GM23338 (cell line): Measurements from ENCODE around the gene PLEKHS1. TPM values are rescaled to one million over a fixed set of nuclear protein-coding genes. Genes with fewer than 3 reads are reported as not detected.

Experiments
- ATAC-seq: fragments of 200-7000 bp; cut with Tn5 transposase; 3 replicates; pipeline ENCODE4 v1.9.1; 2020
- DNase-seq: peaks from one replicate; pipeline ENCODE4 v3.0.0-alpha.2; 2015; ENCODE audit warnings: low spot score
- H2AFZ ChIP-seq: fragments of 200-600 bp; sonication (generic); 2 replicates; pipeline ENCODE4 v1.8.0; 2016; ENCODE audit warnings: antibody characterized with exemption, mild to moderate bottlenecking, moderate library complexity
- H3F3A ChIP-seq: fragments of 200-600 bp; sonication (generic); replicated peaks from 2 replicates; pipeline ENCODE4 v1.8.0; 2017; ENCODE audit warnings: antibody characterized with exemption, mixed run types, low read depth
- H3K27ac ChIP-seq: fragments of 200-600 bp; sonication (generic); 2 replicates; pipeline ENCODE4 v1.6.1; 2016; ENCODE audit warnings: low read depth
- H3K27me3 ChIP-seq: fragments of 200-600 bp; sonication (generic); 2 replicates; pipeline ENCODE4 v1.8.0; 2016; ENCODE audit warnings: mild to moderate bottlenecking, mixed run types, moderate library complexity; ENCODE audit not compliant: insufficient read depth
- H3K36me3 ChIP-seq: fragments of 200-600 bp; sonication (generic); 2 replicates; pipeline ENCODE4 v1.8.0; 2016; ENCODE audit warnings: mild to moderate bottlenecking; ENCODE audit not compliant: insufficient read depth
- H3K4me1 ChIP-seq: fragments of 200-600 bp; sonication (generic); 2 replicates; pipeline ENCODE4 v1.8.0; 2016; ENCODE audit warnings: mild to moderate bottlenecking, moderate library complexity; ENCODE audit not compliant: insufficient read depth
- H3K4me2 ChIP-seq: fragments of 200-600 bp; sonication (generic); 2 replicates; pipeline ENCODE4 v1.7.1; 2017; ENCODE audit warnings: mixed run types
- H3K4me3 ChIP-seq: fragments of 200-600 bp; sonication (generic); 2 replicates; pipeline ENCODE4 v1.6.1; 2016; ENCODE audit warnings: mixed run types
- H3K79me2 ChIP-seq: fragments of 200-600 bp; sonication (generic); replicated peaks from 2 replicates; pipeline ENCODE4 v1.8.0; 2017; ENCODE audit warnings: mild to moderate bottlenecking; ENCODE audit not compliant: insufficient read depth
- H3K9me2 ChIP-seq: fragments of 200-600 bp; sonication (generic); 2 replicates; pipeline ENCODE4 v1.8.0; 2017; ENCODE audit not compliant: insufficient read depth
- H4K20me1 ChIP-seq: fragments of 200-600 bp; sonication (generic); replicated peaks from 2 replicates; pipeline ENCODE4 v1.8.0; 2017; ENCODE audit warnings: mild to moderate bottlenecking; ENCODE audit not compliant: insufficient read depth
- H3K27ac Mint-ChIP-seq: 2 replicates; pipeline ENCODE4 v1.8.0; 2020; ENCODE audit warnings: inconsistent platforms, mild to moderate bottlenecking, moderate library complexity, mixed read lengths
- H3K27me3 Mint-ChIP-seq: 3 replicates; pipeline ENCODE4 v1.8.0; 2022; ENCODE audit warnings: low read depth, mild to moderate bottlenecking, moderate library complexity, mixed read lengths, inconsistent platforms; ENCODE audit not compliant: insufficient read depth, poor library complexity
- H3K36me3 Mint-ChIP-seq: 3 replicates; pipeline ENCODE4 v1.8.0; 2021; ENCODE audit warnings: low read depth, mild to moderate bottlenecking, inconsistent platforms, moderate library complexity, mixed read lengths
- H3K4me1 Mint-ChIP-seq: 3 replicates; pipeline ENCODE4 v1.8.0; 2020; ENCODE audit warnings: mild to moderate bottlenecking, inconsistent platforms, mixed read lengths
- H3K4me3 Mint-ChIP-seq: 3 replicates; pipeline ENCODE4 v1.8.0; 2021; ENCODE audit warnings: moderate library complexity, mild to moderate bottlenecking, inconsistent platforms, mixed read lengths
- H3K9me3 Mint-ChIP-seq: 3 replicates; pipeline ENCODE4 v1.8.0; 2020; ENCODE audit warnings: moderate library complexity, mild to moderate bottlenecking, inconsistent platforms, mixed read lengths
- CREB1 ChIP-seq: fragments of 250-450 bp; sonication (Bioruptor Pico); IDR thresholded peaks from 2 replicates; pipeline ENCODE4 v1.5.0; 2020; ENCODE audit warnings: low read depth, mild to moderate bottlenecking, moderate library complexity
- CTCF ChIP-seq, 2 experiments: fragments of 200-600 bp in 1 of 2; sonication (generic) in 1 of 2; conservative IDR thresholded peaks; 2 replicates each; pipeline versions ENCODE4 v1.5.1 to v1.6.1; 2016 to 2017; ENCODE audit warnings: antibody characterized with exemption in 2 of 2, low read depth in 2 of 2, mild to moderate bottlenecking in 2 of 2, moderate library complexity in 1 of 2
- ETS1 ChIP-seq: IDR thresholded peaks from 2 replicates; pipeline ENCODE4 v1.6.1; 2016; ENCODE audit warnings: antibody characterized with exemption
- EZH2 ChIP-seq: fragments of 200-600 bp; sonication (generic); IDR thresholded peaks from one replicate; pipeline ENCODE4 v1.8.0; 2017; ENCODE audit warnings: antibody characterized with exemption, mild to moderate bottlenecking, low read depth; ENCODE audit not compliant: unreplicated experiment
- EZH2phosphoT487 ChIP-seq: fragments of 200-600 bp; sonication (generic); IDR thresholded peaks from one replicate; pipeline ENCODE4 v1.8.1; 2018; ENCODE audit warnings: antibody characterized with exemption; ENCODE audit not compliant: unreplicated experiment
- JUNB ChIP-seq: IDR thresholded peaks from one replicate; pipeline ENCODE4 v1.6.1; 2016; ENCODE audit warnings: antibody characterized with exemption; ENCODE audit not compliant: unreplicated experiment
- POLR2AphosphoS5 ChIP-seq: IDR thresholded peaks from 2 replicates; pipeline ENCODE4 v1.6.1; 2016; ENCODE audit warnings: antibody characterized with exemption, low read depth
- STAT1 ChIP-seq: IDR thresholded peaks from one replicate; pipeline ENCODE4 v1.6.1; 2016; ENCODE audit warnings: antibody characterized with exemption; ENCODE audit not compliant: unreplicated experiment
- ZNF114 ChIP-seq: fragments of 250-450 bp; sonication (Bioruptor Pico); IDR thresholded peaks from 2 replicates; pipeline ENCODE4 v1.5.0; 2020; ENCODE audit warnings: mild to moderate bottlenecking, moderate library complexity
- polyA plus RNA-seq: library from polyadenylated mRNA; unstranded; fragments of >200 nt; fragmentation: Nextera tagmentation; extraction: Ambion mirVana; gene quantifications from 2 replicates; pipeline ENCODE4 v1.2.1, GENCODE V29; 2016
- total RNA-seq: library from RNA; depleted of rRNA; stranded (reverse); fragments of >200 nt; shearing (Covaris generic); gene quantifications from 2 replicates; pipeline ENCODE4 v1.2.3, GENCODE V29; 2014

PLEKHS1 gene
- total and polyA plus RNA-seq, 2 experiments from 2014 or later: not detected

GRCh38 chr10:113776553-113776952 is 25.1 kb downstream of the PLEKHS1 start:
- Histone ChIP-seq H3K4me2 (no peak overlapping the region), H3K79me2 (no peaks in the 10 kb centered on the region), H3K36me3 (no peaks in the 10 kb centered on the region), H3K4me3 (no peak overlapping the region), H3K9me2 (peaks cover 4% of the 10 kb centered on the region; the same call in 1 of the 2 replicates), H2AFZ (no peak overlapping the region), H3K4me1 (no peaks in the 10 kb centered on the region), H4K20me1 (no peaks in the 10 kb centered on the region), H3K27ac (no peak overlapping the region), H3K27me3 (no peaks in the 10 kb centered on the region), H3F3A (no peaks in the 10 kb centered on the region)
- DNase-seq: no peak
- Mint-ChIP-seq H3K4me3 (no peak overlapping the region), H3K27me3 (no peaks in the 10 kb centered on the region), H3K4me1 (peaks cover 4% of the 10 kb centered on the region; the same call in 2 of the 3 replicates), H3K9me3 (no peaks in the 10 kb centered on the region), H3K36me3 (no peaks in the 10 kb centered on the region), H3K27ac (no peak overlapping the region)
- TF ChIP-seq CTCF (conservative IDR thresholded peaks at IDR 0.05; ENCODE audit: low read depth in 2 of 2): no peak
- TF ChIP-seq POLR2AphosphoS5: no peak
- TF ChIP-seq ETS1: no peak
- TF ChIP-seq EZH2phosphoT487: no peak
- TF ChIP-seq ZNF114 (CRISPR knock-in tag): no peak
- TF ChIP-seq JUNB: no peak
- TF ChIP-seq CREB1: no peak
- TF ChIP-seq EZH2: no peak
- TF ChIP-seq STAT1: no peak
- no peak for ATAC-seq

- H3K4me1 ChIP-seq: no peaks in the 10 kb centered on the region
- Mint-ChIP-seq H3K9me3 (no peaks in the 10 kb centered on the region), H3K4me3 (no peak overlapping the region), H3K27me3 (peaks cover 2% of the 10 kb centered on the region), H3K4me1 (peaks cover 4% of the 10 kb centered on the region; the same call in 2 of the 3 replicates), H3K36me3 (no peaks in the 10 kb centered on the region), H3K27ac (no peak overlapping the region)
- no peak overlapping the region for H2AFZ ChIP-seq
- no peak; the same call in 2 of the 3 replicates for ATAC-seq
- H3K79me2 ChIP-seq: no peaks in the 10 kb centered on the region
- H3K4me3 ChIP-seq: no peak overlapping the region
- no peak for TF ChIP-seq JUNB
- peak in 1 of 2 experiments; percentile 35; a peak in 2 of 4 replicates for TF ChIP-seq CTCF (conservative IDR thresholded peaks at IDR 0.05; ENCODE audit: low read depth in 2 of 2)
- no peak for TF ChIP-seq CREB1
- DNase-seq: no peak
- no peaks in the 10 kb centered on the region for H3K27me3 ChIP-seq
- no peak overlapping the region for H3K27ac ChIP-seq
- no peaks in the 10 kb centered on the region for H3K36me3 ChIP-seq
- no peaks in the 10 kb centered on the region for H4K20me1 ChIP-seq
- no peak overlapping the region for H3K4me2 ChIP-seq
- H3K9me2 ChIP-seq: no peaks in the 10 kb centered on the region; the same call in 1 of the 2 replicates
- no peaks in the 10 kb centered on the region for H3F3A ChIP-seq
These were observed 29.3 kb downstream of the PLEKHS1 start for GRCh38 chr10:113780681-113781250.
